Measurements from ENCODE around the gene NPR1.

NPR1 gene

GRCh38 chr1:153678519-153679336 is at the start of gene NPR1:
Gene NPR1, plus strand, starts transcription at chr1:153678688. Its CDS starts 421 bp downstream, at chr1:153679109.
- DNase-seq (ENCODE audit: low read depth in 2 of 2), result peak; percentile 48 to 76
- TF ChIP-seq CTCF (IDR thresholded peaks at IDR 0.05; ENCODE audit: low read depth, low read length), result no peak
- H3K4me3 ChIP-seq (replicated peaks in 1 of 2; ENCODE audit: low read depth in 2 of 2, low read length in 2 of 2), result peak within 1 kb of the TSS; percentile 40 to 61

DNA sequence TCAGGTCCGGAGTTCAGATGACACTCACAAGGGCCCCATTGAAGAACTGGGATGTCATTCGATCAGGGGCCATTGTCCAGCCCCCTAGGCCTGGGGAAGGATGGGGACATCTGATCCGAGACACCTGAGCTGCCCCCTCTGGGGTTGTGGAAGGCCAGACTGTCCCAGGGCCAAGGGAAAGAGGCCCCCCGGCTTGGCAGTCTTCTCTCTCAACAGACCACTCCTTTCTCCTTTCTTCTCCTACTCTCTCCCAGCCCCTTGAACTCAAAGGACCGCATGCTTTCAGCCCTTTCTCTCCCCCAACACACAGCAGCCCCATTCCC is 49.2 kb upstream of the NPR1 start:
- no peak for TF ChIP-seq CTCF (IDR thresholded peaks at IDR 0.05; ENCODE audit: low read depth, low read length)
- H3K4me3 ChIP-seq (replicated peaks in 1 of 2; ENCODE audit: low read depth in 2 of 2, low read length in 2 of 2), result no peak overlapping the region
- no peak for DNase-seq (ENCODE audit: low read depth in 2 of 2)

- no peak for TF ChIP-seq CTCF (IDR thresholded peaks at IDR 0.05; ENCODE audit: low read depth, low read length)
- no peak overlapping the region for H3K4me3 ChIP-seq (replicated peaks in 1 of 2; ENCODE audit: low read depth in 2 of 2, low read length in 2 of 2)
- DNase-seq (ENCODE audit: low read depth in 2 of 2), result no peak
Measured at GRCh38 chr1:153629971-153630370, 48.5 kb upstream of the NPR1 start.

DNA sequence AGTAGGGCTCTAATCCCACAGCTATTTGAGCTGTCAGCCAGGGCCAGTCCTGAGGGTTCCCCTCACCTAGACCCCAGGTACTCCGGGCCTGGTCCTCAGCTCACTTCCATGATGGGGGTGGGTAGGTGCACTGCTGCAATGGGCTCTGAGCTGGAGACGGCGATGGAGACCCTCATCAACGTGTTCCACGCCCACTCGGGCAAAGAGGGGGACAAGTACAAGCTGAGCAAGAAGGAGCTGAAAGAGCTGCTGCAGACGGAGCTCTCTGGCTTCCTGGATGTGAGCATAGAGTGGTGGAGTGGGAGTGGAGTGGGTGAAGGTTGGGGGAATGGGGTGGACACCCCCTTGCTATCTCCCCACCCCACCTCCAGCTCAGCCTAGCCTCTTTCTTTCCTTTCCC is 48.1 kb upstream of the NPR1 start:
- no peak for TF ChIP-seq CTCF (IDR thresholded peaks at IDR 0.05; ENCODE audit: low read depth, low read length)
- H3K4me3 ChIP-seq (replicated peaks in 1 of 2; ENCODE audit: low read depth in 2 of 2, low read length in 2 of 2), result no peak overlapping the region
- DNase-seq (ENCODE audit: low read depth in 2 of 2), result no peak

- H3K4me3 ChIP-seq (replicated peaks in 1 of 2; ENCODE audit: low read depth in 2 of 2, low read length in 2 of 2), result no peak overlapping the region
- no peak for DNase-seq (ENCODE audit: low read depth in 2 of 2)
- TF ChIP-seq CTCF (IDR thresholded peaks at IDR 0.05; ENCODE audit: low read depth, low read length), result no peak
Measured at GRCh38 chr1:153631047-153632022, 47.2 kb upstream of the NPR1 start.

DNA sequence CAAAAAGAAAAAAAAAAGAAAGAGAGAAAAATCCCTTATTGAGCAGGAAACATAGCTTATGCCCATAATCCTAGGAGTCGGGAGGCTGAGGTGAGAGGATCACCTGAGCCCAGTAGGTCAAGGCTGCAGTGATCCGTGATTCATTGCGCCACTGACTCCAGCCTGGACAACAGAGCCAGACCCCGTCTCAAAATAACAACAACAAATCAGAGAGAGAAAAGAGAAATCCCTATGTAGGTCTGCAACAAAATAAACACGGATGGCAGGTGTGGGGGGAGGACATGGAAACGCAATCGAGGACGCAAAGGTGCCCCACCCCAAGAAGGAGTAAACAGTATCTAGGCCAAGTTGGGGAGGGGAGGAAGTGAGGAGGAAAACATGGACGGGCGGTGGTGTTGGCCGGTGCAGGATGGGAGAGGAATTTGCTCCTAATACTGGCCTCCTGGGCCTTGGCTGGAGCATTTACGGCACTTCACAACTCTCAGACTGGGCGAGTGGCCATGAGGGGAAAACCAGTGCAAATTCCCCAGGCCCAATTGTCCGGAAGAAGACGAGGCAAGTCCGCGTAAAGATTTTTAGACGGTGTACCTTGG is 45.2 kb upstream of the NPR1 start:
- H3K4me3 ChIP-seq (replicated peaks in 1 of 2; ENCODE audit: low read depth in 2 of 2, low read length in 2 of 2), result peak overlapping the region; percentile 1 to 100
- DNase-seq (ENCODE audit: low read depth in 2 of 2), result no peak
- TF ChIP-seq CTCF (IDR thresholded peaks at IDR 0.05; ENCODE audit: low read depth, low read length), result no peak

Measured in cardiac fibroblast (primary cell).